Adrenal gland (tissue), 5 donors: ENCODE results near the gene MSI1.

Experiments used
- POLR2A ChIP-seq, 2 donors: fragments of 450-650 bp; IDR thresholded peaks; one replicate each; pipeline ENCODE4 v1.6.1; 2017; ENCODE audit warnings: antibody characterized with exemption in 2 of 2, mild to moderate bottlenecking in 2 of 2, moderate library complexity in 1 of 2
- TF ChIP-seq, protein P1 (sequence below), 6 experiments: fragments of 450-650 bp in 4 of 6; fragments of 200-600 bp in 2 of 6; sonication (generic) in 1 of 6; IDR thresholded peaks; 1 replicate in 5 of 6; 2 replicates in 1 of 6; pipeline versions ENCODE4 v1.5.1 to v1.8.0; 2016 to 2021; ENCODE audit warnings: antibody characterized with exemption in 6 of 6, mild to moderate bottlenecking in 2 of 6, moderate library complexity in 1 of 6
- donor health status: DM: no; HTN: no; CAD: no.

DNA sequence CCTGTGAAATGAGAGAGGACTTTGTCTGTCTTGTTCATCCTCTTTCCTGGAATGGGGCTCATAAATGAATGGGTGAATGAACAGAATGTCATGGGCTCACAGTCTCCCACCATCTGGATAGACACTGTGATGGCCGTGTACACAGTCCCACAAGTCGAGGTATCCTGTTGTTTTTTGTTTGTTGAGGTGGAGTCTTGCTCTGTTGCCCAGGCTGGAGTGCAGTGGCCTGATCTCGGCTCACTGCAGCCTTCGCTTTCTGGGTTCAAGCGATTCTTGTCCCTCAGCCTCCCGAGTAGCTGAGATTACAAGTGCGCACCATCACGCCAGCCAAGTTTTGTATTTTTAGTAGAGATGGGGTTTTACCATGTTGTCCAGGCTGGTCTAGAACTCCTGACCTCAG is 25.3 kb downstream of the MSI1 start:
- TF ChIP-seq, protein P1, sequence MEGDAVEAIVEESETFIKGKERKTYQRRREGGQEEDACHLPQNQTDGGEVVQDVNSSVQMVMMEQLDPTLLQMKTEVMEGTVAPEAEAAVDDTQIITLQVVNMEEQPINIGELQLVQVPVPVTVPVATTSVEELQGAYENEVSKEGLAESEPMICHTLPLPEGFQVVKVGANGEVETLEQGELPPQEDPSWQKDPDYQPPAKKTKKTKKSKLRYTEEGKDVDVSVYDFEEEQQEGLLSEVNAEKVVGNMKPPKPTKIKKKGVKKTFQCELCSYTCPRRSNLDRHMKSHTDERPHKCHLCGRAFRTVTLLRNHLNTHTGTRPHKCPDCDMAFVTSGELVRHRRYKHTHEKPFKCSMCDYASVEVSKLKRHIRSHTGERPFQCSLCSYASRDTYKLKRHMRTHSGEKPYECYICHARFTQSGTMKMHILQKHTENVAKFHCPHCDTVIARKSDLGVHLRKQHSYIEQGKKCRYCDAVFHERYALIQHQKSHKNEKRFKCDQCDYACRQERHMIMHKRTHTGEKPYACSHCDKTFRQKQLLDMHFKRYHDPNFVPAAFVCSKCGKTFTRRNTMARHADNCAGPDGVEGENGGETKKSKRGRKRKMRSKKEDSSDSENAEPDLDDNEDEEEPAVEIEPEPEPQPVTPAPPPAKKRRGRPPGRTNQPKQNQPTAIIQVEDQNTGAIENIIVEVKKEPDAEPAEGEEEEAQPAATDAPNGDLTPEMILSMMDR (IDR thresholded peaks at IDR 0.05), result no peak
- no peak for TF ChIP-seq POLR2A (IDR thresholded peaks at IDR 0.05)
